Lower lobe of right lung (tissue), 2 donors: Measurements from ENCODE around the gene VSTM2B. TPM values are rescaled to one million over a fixed set of nuclear protein-coding genes. Genes with fewer than 3 reads are reported as not detected.

ENCODE experiments used
- ATAC-seq, 2 donors: fragments of 200-7000 bp; cut with Tn5 transposase; one replicate each; pipeline ENCODE4 v1.9.1; 2020 to 2022; ENCODE audit warnings: mild to moderate bottlenecking in 2 of 2, moderate library complexity in 2 of 2
- DNase-seq: peaks from one replicate; pipeline ENCODE4 v3.0.0-alpha.2; 2020
- H3K27ac ChIP-seq: fragments of 200-600 bp; one replicate; pipeline ENCODE4 v1.8.0; 2022
- H3K27me3 ChIP-seq: fragments of 200-600 bp; one replicate; pipeline ENCODE4 v1.8.0; 2022; ENCODE audit warnings: low read depth
- H3K36me3 ChIP-seq: fragments of 200-600 bp; one replicate; pipeline ENCODE4 v1.8.0; 2022; ENCODE audit warnings: mild to moderate bottlenecking
- H3K4me1 ChIP-seq: fragments of 200-600 bp; one replicate; pipeline ENCODE4 v1.8.0; 2022
- H3K4me3 ChIP-seq: fragments of 200-600 bp; one replicate; pipeline ENCODE4 v1.8.0; 2022; ENCODE audit warnings: mild to moderate bottlenecking
- H3K9me3 ChIP-seq: fragments of 200-600 bp; one replicate; pipeline ENCODE4 v1.8.0; 2022
- CTCF ChIP-seq: fragments of 200-600 bp; IDR thresholded peaks from one replicate; pipeline ENCODE4 v1.8.0; 2022; ENCODE audit warnings: antibody characterized with exemption, mild to moderate bottlenecking
- intact Hi-C: fragments of 100-400 bp; cut with DNase I; formaldehyde crosslinking; loops from one replicate; pipeline ENCODE4 v1.11.0; 2022
- total RNA-seq: library from RNA; stranded (reverse); fragmentation: NEBNext Ultra II Directional; extraction: Animal tissue kit (Norgen Biotek cat#: 25700); gene quantifications from one replicate; pipeline ENCODE4 v1.2.1, GENCODE V29; 2021
- donor health status: DM: no; HTN: yes; CAD: no; lungs with severe emphysema.

Gene VSTM2B
- total RNA-seq, 1 donor from 2014 or later: not detected

DNA sequence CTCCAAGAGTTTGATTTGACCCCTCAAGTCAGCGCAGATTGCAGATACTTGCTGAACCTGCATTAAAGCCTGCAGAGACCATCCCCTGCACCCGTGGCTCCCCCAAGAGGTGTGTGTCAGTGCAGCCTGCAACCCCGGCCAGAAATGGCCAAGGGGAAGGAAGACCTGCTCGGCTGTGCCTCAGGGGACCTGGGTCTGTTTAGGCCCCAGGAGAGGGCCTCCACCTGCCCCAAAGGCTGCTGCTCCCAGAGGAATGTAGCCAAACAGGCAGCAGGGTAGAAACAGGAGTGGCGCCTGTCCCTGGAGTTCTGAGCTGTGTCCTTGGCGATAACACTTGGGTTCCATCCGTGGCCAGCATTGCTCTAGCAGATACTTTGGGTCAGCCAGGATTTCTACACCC lies 88.3 kb downstream of the VSTM2B start:
- Histone ChIP-seq H3K27me3 (no peaks in the 10 kb centered on the region), H3K4me1 (peaks cover 4% of the 10 kb centered on the region), H3K9me3 (no peaks in the 10 kb centered on the region), H3K27ac (no peak overlapping the region), H3K36me3 (peaks cover 76% of the 10 kb centered on the region), H3K4me3 (no peak overlapping the region)
- intact Hi-C loops: loop anchor here (10.0 kb wide), 1 partner anchor 101 kb away; the partner anchor contains the start of gene C19orf12
- TF ChIP-seq CTCF: no peak
- DNase-seq: no peak
- ATAC-seq: no peak

Other genes starting within 250 kb of the VSTM2B start
- 44.4 TPM for gene POP4, start 80.3 kb downstream of the VSTM2B start, total RNA-seq
- 15.5 TPM for gene PLEKHF1, start 139.5 kb downstream of the VSTM2B start, total RNA-seq
- gene C19orf12, start 189.3 kb downstream of the VSTM2B start, total RNA-seq: 19.2 TPM